Stimulated activated CD4-positive, alpha-beta T cell treated with anti-CD3 and anti-CD28 coated beads, Interleukin-1b, Interleukin-23, amount 100 ng/mL, for 48 hours (primary cell): ENCODE results near the gene MAGED1.
"Not testable (repeated sequence)": the region's sequence is repeated elsewhere in the genome, so short reads cannot be mapped to it uniquely, and the experiment has no call there.

Experiments
- DNase-seq: peaks from one replicate; pipeline ENCODE4 v3.0.0-alpha.2; 2020

Gene MAGED1

DNA sequence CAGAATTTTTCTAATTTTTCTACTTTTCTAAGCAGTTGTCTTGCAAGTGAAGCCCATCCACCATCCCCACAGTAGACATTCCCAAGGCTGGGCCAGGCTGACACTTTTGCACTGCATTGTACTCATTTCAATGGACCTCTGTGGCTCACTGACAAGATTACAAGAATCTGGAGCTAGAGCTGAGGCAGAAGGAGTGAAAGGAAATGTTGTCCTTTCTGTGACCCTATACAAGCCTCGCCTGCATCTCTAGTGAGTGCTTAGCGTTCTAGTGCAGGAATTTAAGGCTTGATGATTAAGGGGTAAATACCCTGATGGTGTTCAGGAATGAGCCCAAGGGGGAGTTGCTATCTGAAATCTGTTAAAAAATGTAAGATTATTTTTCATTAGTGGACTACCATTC, 6.3 kb downstream of the MAGED1 start:
- DNase-seq, result no peak

DNA sequence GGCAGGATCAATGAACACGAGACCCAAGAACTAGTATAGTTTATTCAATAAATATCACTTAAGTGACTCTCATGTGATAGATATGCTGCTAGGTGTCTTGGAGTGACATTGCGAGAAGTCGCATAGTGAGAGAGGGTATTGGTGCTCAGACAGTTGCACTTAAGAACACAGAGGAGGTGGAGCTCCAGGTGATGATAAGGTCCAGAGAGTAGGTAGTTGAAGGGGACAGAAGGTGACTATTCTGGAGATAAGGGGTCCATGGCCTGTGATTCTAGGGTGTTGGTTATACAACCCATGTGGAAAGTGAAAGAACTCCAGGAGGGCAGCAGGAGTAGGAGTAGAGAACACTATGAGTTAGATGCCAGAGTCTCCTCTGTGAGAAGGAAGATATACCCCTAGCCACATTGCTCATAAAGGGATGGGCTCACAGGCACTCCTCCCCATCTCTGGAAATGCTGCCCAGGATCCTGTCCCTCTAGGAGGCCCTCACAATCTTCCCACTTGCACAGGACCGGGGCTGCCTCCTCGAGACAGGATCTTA, 9.2 kb downstream of the MAGED1 start:
- DNase-seq, result no peak

DNA sequence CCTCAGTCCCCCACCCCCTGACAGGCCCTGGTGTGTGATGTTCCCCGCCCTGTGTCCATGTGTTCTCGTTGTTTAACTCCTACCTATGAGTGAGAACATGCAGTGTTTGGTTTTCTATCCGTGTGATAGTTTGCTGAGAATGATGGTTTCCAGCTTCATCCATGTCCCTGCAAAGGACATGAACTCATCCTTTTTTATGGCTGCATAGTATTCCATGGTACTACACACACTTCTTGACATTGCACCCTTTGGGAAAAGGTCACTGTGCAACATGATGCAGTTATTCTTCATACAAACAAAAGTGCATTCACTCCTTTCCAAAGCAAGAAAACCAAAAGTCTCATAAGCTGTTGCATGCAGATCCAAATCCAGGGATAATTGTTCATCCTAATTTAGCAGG, 11.7 kb downstream of the MAGED1 start:
- not testable (repeated sequence) for DNase-seq

DNA sequence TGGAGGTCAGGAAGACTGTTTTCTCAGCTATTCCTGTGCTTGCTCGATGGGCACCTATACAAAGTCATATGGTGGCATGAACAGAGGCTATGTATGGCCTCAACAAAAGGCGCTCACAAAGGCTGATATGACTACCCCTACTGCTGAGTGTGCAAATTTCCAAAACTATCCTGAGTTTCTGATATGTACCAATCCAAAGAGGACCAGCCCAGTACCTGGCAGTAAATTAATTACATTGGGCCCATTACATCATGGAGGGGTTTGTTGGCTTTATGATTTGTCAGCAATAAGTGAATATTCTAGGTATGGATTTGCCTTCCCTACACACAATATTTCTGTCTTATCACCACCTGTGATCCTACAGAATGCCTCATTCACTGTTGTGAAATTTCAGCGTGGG, 12.3 kb downstream of the MAGED1 start:
- DNase-seq, result no peak

DNA sequence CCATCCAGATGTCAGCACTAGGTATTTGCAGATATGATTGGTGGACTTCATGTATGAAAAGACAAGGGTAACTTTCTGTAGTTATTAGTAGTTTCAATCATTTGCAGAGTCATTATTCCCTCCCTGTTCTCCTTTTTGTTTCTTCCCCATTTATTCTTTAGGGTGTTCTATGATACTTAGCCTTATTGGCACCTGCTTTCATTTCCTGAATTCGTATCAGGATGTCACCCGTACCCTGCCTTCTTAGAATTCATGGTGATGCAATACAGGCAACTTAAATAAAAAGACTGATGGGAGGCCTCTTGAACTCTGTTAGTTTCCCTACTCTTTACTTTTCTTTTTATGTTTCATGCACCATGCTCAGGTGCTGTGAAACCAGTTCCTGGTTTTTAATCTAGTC, 24.2 kb downstream of the MAGED1 start:
- no peak for DNase-seq

DNA sequence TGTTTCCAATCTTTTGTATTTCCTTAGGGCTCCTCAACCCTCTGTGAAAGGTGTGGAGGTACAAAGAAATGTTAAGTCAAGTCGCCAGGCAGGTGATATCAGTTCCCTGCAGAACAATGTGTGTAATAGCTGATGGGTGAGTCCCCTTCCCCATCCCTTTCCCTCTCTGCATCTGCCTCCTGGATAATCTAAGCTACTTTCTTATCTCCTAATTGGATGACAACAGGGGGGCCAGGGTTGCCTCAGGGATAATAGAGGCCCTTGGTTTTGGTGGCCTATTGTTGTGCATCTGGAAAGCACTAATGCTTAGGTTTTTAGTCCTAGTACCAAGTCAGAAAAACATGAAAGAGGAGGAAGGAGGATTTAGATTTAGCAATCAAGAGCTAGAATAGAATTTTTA, 29.1 kb downstream of the MAGED1 start:
- DNase-seq, result no peak

DNA sequence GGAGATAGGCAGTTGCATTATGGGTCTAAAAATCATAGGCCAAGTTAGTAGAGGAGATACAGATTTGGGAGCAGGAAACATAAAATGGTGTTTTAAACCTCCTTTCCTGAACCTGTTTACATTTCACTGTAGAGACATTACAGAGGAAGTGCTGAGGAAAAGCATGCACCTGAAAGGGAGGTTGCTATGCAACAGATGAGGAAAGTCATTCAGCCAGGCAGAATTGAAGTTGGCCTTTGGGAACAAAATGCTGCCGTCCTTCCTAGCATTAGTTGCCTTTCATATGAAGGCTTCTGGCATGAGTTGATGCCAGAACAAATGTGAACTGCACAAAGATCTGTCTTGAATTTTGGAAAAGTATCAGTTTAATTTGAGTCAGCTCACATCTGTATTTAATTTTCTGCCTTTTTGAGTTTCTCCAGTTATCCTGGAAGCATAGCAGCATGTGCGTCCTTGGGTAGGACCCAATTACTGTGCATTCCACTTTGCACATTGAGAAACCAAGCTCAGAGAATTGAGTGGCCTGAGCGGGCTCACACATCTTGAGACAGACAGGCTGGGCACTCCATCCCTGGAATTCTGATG, 38.2 kb downstream of the MAGED1 start:
- no peak for DNase-seq
